ELF-1 (cell line): ENCODE measurements around the gene MAPT.

Source experiments
- DNase-seq: peaks from one replicate; pipeline ENCODE4 v3.0.0-alpha.2; 2016; ENCODE audit warnings: low read depth, low spot score

MAPT gene

DNA sequence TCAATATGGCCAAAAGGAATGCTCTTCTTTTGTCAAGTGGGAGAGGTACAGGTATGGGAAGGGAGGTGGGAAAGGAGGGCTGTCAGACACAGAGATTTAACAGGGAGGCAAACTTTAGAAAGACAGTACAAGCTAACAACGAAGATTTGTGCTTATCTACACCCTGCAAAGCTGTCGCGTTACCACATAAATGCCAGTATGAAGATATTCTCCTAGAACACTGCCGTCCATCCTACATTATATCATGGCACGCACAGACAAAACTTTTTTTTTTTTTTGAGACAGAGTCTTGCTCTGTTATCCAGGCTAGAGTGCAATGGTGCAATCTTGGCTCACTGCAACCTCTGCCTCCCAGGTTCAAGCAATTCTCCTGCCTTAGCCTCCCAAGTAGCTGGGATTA, 155.3 kb downstream of the MAPT start:
- DNase-seq = no peak

DNA sequence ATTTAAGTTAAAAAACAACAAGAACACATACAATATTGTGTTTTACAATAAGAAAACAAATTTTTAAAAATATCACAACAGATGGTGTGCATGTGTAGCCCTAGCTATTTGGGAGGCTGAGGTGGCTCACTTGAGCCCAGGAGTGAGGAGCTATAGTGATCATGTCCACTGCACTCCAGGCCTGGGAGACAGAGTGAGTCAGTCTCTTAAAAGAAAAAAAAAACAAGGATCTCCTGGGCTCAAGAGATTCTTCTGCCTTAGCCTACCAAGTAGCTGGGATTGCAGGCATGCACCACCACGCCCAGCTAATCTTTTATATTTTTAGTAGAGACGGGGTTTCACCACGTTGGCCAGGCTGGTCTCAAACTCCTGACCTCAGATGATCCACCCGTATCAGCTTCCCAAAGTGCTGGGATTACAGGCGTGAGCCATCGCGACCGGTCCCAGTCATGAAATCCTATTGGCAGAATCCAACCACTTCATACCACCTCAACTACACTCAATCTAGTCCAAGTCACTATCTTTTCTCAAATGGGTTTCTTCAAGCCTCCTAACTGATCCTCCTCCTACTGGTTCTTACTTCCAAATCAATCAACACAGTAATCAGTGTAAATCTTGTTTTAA, 159.7 kb downstream of the MAPT start:
- no peak for DNase-seq

DNA sequence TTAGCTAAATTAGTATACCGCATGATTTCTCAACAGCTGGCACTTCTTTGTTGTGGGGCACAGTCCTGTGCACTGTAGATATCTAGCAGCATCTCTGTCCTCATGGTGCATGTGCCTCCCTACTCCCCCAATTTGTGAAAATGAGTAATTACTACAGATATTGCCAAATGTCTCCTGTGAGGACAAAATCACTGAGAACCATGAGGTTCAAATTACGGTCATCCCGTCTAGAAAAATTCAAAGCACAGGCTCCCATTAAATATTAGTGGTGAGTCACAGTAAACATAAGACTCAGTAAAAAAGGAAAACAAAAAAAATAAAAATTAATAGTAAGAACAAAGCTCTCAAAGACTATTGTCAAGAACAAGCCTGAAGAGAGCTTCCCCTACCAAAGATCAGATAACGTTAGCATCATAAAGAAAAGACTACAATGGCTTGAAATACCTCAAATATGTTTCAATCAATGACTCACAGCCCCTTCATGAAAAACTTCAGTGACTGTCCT, 162.5 kb downstream of the MAPT start:
- DNase-seq = no peak

DNA sequence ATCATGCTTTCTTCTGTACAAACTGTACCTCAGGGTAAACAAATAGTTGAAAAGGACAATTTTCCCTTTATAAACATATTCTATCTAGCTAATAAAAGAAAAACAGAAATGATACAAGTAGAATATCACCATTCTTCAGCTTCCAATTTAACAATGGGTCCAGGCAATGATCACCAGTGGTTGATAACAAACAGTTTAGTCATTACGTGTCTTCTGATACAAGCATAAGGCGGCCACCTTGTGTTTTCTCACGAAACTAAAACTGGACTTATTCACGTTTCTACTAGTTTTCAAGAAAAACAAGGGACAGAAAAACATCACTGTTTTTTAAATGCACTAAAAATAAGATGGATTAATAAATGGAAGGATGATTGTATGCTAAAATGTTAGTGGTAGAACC, 163.0 kb downstream of the MAPT start:
- no peak for DNase-seq

DNA sequence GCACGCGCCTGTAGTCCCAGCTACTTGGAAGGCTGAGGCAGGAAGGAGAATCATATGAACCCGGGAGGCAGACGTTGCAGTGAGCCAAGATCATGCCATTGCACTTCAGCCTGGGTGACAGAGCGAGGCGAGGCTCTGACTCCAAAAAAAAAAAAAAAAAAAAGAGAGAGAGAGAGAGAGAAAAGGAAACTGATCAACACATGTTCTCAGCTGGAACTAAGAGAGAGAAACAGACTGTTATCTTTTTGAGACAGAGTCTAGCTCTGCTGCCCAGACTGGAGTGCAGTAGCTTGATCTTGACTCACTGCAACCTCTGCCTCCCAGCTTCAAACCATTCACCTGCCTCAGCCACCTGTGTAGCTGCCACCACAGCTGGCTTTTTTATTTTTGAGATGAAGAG, 165.1 kb downstream of the MAPT start:
- DNase-seq = no peak

DNA sequence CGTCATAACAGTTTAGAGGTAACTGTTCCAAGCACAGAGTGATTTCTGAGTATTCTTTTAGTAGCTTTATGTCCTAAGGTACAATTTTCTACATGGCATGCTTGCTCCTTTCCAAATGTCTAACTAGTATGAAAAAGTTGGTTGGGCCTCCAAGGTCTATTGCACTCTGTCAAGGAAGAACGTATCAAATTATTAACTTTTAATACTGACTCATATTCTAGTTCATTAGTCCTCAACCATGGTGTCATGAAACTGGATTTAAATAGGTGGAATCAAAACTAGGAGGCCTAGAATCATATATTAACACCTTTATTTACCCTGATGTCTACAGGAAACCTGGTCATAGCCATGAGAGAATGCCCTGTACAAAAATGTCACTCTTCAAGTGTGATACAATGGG, 166.1 kb downstream of the MAPT start:
- no peak for DNase-seq

DNA sequence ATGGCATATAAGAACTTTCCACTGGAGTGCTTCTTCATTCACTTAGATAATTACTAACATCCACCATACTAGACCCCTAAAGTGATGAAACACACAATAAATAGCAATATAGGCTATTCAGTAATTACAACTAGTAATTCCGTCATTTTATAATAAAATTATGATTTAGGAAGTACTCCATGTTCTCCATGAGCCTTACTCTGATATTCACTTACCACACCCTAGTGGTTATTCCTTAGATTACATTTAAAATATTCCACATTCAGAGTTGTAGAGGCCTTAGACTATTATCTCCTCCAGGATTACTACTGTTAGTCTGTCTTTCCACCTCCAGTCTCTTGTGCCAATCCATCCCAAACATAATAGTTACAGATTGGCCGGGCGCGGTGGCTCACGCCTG, 167.1 kb downstream of the MAPT start:
- DNase-seq = no peak

DNA sequence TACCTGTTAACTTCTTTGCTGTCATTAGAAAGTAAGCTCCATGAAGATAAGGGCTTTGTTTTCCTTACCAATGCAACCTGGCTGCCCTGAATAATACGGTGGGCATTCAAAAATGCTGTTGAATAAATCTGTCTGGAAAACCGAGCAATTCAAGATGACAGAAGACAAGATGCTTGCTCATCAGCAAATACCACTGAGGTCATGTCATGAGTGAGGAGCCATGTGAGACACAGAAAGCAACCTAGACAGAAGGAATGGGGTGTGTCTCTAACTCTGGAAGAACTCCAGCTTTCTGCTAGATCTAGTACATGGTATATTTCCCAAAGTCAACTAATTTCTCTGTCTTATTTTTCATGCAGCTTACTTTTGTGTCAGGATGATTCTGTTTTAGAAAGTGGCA, 168.9 kb downstream of the MAPT start:
- DNase-seq = no peak

DNA sequence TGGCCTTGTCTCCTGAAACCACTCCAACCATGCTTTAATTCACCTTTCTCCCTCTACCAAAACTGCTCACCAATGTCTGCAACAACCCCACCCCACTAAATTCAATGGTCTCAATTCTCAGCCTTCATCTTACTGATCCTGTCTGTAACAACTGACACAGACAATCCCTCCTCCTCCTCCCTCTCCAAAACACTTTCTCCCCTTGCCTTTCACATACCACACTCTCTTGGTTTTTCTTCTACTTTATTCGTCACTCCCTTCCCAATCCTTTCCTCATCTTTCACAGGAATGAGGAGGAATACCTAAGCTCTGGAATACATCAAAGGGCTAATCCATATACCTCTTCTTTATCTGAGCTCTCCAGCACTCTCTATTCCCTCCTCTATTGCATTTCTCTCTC, 170.1 kb downstream of the MAPT start:
- no peak for DNase-seq

DNA sequence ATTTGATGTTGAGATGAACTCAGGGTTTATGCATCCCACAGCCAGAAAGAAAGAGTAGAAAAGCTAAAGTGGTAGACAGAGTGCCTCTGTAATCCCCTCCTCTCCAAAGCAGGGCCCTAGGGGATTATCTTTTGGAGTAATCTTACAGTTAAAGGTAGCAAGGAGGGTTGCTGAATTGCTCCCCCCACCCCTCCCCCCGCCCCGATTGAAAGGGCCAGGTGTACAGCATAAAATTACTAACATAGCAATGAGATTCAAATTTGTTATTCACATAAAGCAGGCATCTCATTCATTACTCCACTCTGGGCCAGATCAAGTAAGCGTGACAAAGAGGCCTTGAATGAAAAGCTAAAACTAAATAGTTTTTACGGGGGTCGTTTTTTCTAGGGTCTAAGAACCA, 177.4 kb downstream of the MAPT start:
- DNase-seq = no peak

DNA sequence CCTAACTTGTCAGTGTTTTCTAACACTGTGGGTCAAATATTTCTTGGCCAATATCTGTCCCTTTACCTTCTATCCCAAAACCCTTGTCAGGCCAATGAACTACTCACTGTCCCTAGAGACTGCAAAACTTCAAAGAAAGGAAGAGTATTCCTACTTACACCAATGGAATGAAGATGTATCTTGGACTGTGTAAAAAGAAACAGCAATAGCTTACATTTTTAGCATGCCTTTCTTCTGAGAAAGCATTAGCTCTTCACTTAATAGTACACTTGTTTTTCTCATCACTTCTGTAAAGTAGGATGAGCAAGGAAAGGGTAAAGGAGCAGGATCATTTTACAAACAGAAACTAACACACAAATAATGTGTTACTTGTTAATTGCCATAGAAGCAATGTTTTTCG, 178.6 kb downstream of the MAPT start:
- DNase-seq = no peak

DNA sequence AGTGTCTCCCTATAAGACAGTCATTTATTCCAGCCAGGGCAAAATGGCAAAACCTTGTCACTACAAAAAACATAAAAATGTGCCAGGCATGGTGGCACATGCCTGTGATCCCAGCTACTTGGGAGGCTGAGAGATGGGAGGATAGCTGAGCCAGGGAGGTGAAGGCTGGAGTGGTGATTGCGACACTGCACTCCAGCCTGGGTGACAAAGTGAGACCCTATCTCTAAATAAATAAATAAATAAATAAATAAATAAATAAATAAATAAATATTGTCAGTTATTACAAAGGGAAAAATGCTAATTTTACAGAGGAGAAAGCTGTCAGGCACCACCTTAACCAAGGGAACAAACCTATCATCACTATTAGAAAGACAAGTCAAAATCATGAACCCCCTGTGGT, 180.2 kb downstream of the MAPT start:
- DNase-seq = no peak
